GM21723 (cell line): ENCODE measurements around the gene GAL3ST2.
"Not testable (repeated sequence)": the region's sequence is repeated elsewhere in the genome, so short reads cannot be mapped to it uniquely, and the experiment has no call there.

Experiments
- ATAC-seq: cut with Tn5 transposase; IDR thresholded peaks from one replicate; pipeline ENCODE4 v1.9.1; 2021; ENCODE audit warnings: mild to moderate bottlenecking, moderate library complexity; ENCODE audit not compliant: unreplicated experiment

GAL3ST2 gene

DNA sequence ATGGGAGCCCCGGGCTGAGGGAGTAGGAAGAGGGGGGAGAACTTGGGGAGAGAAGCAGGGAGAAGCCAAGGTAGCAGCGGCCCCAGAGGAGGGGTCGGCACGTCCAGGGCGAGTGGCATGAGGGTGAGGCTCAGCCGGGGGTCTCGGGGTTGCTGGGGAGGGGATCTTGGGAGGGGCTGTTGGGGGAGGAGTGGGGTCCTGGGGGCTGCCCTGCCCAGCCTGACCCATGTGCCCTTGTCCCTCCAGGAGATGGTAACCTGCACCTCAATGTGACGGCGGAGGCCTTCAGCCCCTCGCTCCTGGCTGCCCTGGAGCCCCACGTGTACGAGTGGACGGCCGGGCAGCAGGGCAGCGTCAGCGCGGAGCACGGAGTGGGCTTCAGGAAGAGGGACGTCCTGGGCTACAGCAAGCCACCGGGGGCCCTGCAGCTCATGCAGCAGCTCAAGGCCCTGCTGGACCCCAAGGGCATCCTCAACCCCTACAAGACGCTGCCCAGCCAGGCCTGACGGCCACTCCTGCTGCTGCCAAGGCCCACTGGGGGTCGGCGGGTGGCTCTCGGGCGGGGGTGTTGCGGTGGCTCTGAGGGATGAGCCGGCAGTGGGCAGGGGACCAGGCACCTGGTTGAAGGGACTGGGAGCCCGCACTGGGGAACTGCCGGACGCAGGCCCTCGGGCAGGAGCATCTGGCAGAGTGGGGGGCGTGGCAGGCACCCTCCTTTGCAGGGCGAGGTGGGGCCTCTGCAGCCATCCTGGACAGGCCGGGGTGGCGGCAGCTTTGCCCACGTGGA, 9.0 kb upstream of the GAL3ST2 start:
- no peak for ATAC-seq

GRCh38 chr2:241768251-241768711, 8.3 kb upstream of the GAL3ST2 start:
- no peak for ATAC-seq

GRCh38 chr2:241768850-241769249, 7.8 kb upstream of the GAL3ST2 start:
- ATAC-seq = no peak

DNA sequence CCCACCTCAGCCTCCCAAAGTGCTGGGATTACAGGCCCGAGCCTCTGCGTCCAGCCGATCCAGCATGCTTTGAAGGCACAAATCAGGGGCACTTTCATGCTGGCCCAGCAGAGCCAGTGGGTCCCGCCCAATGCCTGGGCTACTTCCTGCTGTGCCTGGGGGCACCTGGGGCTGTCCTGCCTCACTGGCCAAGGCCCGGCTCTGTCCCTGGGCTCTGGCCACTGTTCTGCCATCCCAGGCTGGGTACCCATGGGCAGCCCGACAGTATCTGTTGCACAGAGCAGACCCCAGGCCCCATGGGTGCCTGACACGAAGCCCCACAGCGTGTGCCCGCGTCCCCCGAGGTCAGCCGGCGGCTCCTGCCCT, 6.8 kb upstream of the GAL3ST2 start:
- no peak for ATAC-seq

GRCh38 chr2:241770185-241770935, 6.3 kb upstream of the GAL3ST2 start:
- no peak for ATAC-seq

- ATAC-seq = no peak
Observed at GRCh38 chr2:241770936-241771285, 5.7 kb upstream of the GAL3ST2 start.

- ATAC-seq = no peak
Observed at GRCh38 chr2:241771286-241772062, 5.1 kb upstream of the GAL3ST2 start.

- no peak for ATAC-seq
Observed at GRCh38 chr2:241772063-241772499, 4.5 kb upstream of the GAL3ST2 start.

DNA sequence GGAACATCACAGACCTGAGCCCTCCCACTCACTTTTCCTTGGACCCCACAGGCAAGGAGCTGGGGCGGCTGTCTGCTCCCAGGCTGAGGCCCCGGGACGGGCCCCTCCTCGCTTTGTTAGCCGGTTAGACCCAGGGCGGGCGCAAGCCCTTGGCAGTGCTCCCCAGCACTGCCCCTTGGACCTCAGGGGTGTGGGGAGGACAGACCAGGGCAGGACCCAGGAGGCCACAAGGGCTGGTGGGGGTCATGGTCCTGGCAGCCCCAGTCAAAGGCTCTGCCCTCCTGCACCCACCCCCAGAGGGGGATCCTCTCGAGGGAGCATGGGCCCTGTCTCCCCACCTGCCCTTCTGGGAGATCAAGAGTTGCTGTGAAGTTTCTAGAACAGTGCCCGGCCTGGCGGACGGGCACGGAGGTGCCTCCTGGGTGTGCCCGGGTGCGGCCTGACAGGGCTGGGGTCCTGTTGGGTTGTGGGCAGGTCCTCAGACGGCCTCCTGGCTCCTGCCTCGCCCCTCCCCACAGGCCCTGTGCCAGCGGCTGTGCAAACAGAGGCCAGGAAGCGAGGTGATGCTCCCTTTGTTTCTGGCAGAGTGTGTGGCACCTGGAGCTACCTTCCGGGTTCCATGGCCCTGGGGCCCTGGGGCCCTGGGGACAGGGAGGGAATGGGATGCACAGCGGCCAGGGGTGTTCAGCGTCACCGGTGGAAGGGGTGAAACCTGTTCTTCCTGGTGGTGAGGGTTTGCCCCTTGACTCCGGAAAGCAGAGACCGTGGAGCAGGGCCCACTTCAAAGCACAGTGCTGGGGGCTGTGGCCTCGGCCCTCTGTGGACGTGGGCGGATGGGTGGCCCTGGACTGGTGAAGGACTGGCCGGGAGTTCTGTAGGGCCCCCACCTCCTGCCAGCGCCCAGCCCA, 2.9 kb upstream of the GAL3ST2 start:
- ATAC-seq = no peak

- no peak for ATAC-seq
Observed at GRCh38 chr2:241774419-241775222, 2.0 kb upstream of the GAL3ST2 start.

GRCh38 chr2:241775223-241776177, 1.1 kb upstream of the GAL3ST2 start:
- ATAC-seq = no peak

DNA sequence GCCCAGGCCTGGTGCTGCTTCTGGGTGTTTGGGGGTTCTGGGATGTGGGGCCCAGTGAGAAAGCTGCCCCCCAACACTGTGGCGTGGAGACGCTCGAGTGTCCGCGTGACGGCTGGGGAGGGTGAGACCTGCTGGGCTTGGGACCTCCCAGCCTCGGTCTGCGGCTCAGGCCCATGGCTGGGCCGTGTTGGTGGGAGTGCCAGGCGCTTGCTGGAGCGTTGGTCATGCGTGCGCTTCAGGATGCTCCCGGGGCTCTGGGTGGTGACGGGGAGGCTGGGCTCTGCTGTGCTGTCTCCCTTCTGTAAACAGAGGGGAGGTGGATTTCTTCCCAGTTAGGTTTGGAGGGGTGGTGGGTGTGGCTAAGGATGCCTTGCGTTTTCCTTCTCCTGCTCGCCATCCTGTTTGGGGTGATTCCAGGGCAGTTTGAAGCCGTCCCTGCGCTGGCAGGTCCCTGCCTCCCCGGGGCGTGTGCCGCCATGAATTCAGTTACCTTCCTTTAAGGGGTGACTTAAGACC, 606 bp downstream of the GAL3ST2 start:
- no peak for ATAC-seq

DNA sequence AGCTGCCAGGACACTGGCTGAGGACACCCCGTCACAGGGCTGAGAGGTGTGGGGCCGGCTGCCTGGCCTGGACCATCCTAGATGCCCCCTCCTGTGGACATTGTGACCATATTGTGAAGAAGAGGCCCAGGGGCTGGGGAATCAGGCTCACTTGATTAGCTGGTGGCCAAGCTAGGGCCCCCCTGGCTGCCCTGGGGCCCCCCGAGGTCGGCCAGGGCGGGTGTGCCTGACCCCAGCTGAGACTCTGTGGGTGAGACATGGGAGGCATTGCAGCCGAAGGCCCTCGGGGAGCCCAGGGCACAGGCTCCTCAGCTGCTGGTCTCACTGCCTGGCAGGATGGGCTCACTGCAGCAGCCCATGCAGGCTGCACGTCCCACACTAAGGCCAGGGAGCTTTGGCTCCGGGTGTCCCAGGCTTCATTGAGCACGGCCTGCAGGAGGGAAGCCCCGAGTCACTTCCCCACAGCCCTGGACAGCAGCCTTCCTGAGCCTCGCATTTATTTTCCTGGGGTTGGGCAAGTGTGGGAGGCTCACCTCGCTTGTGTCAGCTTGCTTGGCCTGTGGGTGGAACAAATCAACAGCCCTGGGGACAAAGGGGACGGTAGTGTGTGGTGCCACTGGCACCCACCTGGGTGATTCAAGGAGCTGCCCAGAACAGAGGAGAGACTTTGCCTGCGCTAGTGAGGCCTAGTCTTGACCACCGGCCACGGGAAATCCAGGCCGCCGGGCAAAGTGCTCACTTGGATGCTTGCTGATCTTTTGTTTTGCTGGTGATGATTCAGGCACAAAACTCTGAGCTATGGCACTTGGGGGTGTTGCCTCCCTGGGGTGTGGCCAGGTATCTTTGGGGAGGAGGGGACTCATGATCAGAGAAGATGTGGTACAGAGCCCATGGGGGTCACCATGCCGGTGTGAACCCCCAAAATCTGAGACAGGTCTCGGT, 1.3 kb downstream of the GAL3ST2 start:
- ATAC-seq = no peak

DNA sequence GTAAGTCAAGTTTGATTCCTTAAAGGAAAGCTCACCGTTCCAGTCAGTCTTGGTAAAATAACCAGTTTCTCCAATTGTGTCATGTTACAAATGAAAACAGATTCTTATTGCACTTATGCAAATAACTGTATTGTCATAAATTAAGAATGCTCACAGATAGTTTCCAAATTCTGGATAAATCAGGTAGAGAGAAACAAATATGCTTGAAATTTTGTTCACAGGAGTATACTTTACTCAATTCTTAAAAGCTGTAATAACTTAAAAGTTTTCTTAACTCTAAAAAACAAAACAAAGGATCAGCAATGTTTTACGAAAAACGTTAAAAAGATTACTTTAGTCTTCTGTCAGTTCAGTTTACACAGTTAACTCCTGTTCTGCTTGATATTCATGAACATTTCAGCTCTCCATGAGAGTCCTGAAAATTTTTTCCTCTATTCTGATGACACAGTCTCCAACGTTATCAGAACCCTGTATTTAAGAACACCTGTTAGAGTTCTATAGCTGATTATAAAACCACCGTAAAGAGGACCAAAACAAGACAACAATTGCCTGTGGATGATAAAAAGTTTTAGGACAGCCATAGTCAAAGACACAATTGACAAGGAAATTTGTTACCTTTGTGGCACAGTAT, 4.4 kb downstream of the GAL3ST2 start:
- ATAC-seq = no peak

GRCh38 chr2:241782053-241782452, 5.4 kb downstream of the GAL3ST2 start:
- ATAC-seq = not testable (repeated sequence)

DNA sequence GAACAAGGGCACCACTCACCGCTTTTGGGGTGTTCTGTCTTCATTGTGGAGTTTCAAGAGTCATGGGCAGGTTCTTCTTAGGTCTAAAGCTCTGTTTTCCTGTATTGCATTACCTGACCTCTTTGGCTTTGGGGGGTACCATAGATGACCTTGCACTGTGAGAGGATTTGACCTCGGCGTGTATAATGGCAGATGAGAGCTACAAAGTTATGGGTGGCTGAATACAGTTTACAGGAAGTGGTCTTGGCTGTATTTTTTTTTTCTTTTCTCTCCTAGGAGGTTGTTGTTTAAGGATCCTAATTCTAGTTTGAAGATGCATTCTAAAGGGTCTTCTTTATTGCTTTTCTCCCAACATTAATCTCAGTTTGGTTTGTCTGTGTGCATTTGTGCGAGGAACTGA, 11.5 kb downstream of the GAL3ST2 start:
- no peak for ATAC-seq

DNA sequence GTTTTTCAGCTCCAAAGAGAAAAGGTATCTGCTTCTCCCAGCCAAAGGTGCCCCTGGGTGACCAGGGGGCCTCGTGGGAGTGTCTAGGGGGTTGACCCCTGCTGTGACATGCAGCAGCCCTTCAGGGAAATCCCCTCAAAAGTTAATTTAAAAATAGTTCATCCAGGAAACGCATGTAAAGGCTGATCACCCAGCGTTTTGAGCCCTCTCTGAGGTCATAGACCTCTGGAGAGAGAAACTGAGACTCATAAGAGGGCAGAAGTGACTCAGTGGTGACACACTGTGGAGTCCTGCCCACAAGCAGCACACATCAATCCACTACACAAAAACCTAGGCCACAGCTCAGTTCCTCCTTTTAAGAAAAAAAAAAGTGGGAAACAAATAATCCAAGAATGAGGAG, 11.9 kb downstream of the GAL3ST2 start:
- ATAC-seq = no peak
